ENCODE results near the gene XRCC5.

GRCh38 chr2:216074794-216075193 lies 34.4 kb upstream of the XRCC5 start:
- TF ChIP-seq CTCF (IDR thresholded peaks at IDR 0.05) (no peak), ZFX (IDR thresholded peaks at IDR 0.05; ENCODE audit: borderline replicate concordance) (no peak)
